KOPT-K1 (cell line): ENCODE results near the gene SUV39H2.
"Not testable (repeated sequence)": the region's sequence is repeated elsewhere in the genome, so short reads cannot be mapped to it uniquely, and the experiment has no call there.

Experiments used
- H3K27ac ChIP-seq: fragments of 200-600 bp; sonication (generic); 2 replicates; pipeline ENCODE4 v1.5.1; 2016; ENCODE audit warnings: antibody characterized with exemption, mild to moderate bottlenecking, low read depth, low read length; ENCODE audit not compliant: poor library complexity, severe bottlenecking
- H3K36me3 ChIP-seq: fragments of 200-600 bp; sonication (generic); 2 replicates; pipeline ENCODE4 v1.5.1; 2017; ENCODE audit warnings: antibody characterized with exemption, mild to moderate bottlenecking, low read length, moderate library complexity; ENCODE audit not compliant: insufficient read depth
- H3K9me3 ChIP-seq: fragments of 200-600 bp; sonication (generic); 2 replicates; pipeline ENCODE4 v1.5.1; 2017; ENCODE audit warnings: antibody characterized with exemption, low read length, mild to moderate bottlenecking; ENCODE audit not compliant: insufficient read depth, poor library complexity, severe bottlenecking

SUV39H2 gene

DNA sequence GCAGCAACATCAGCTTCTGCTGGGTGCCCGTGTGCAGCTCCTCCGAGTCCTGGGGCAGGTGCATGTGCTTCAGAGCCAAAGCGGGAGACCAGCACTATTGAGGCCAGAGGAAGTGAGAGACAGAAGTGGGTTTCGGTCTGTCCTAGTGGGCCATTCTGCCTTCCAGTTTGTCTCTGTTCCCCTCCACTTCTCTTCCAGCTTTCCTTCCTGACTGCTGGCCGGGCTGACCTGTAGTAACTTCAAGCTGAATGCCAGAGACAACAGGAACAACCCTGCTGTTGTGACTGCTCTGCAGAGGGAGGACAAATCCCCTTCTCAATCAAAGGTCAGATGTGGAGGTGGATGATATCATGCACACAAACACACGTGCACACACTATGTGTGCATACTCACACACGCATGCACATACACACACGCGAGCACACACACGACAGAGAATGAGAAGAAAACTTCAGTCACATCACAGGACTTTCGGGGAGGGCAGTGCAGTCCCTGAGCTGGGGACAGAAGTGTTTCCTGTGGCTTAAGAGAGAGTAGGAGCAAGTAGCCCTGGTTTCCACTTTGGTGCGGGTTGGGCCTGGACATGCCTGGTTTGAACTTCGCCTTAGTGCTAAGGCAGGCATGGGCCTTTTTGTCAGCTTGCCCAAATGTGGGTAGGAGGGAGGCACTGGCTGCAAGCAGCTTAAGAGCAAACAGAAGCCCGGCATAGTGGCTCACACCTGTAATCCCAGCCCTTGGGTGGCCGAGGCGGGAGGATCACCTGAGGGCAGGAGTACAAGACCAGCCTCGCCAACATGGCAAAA is 63.7 kb downstream of the SUV39H2 start:
- not testable (repeated sequence) for H3K27ac ChIP-seq, H3K9me3 ChIP-seq

DNA sequence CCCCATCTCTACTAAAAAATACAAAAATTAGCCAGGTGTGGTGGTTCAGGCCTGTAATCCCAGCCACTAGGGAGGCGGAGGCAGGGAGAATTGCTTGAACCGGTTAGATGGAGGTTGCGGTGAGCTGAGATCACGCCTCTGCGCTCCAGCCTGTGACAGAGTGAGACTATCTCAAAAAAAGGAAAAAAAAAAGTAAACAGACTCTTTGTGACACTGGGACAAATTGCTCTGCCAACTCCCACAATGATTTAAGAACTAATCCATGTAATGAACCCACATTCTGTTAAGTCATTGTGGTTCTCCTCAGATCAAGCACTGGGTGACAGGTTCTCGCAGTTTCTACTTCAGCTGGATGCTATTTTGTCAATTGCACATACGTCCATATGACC is 64.3 kb downstream of the SUV39H2 start:
- H3K36me3 ChIP-seq, result peaks cover 88% of the 10 kb centered on the region
- H3K27ac ChIP-seq, H3K9me3 ChIP-seq: not testable (repeated sequence)

More for the DNA sequence above, 63.7 kb downstream of the SUV39H2 start:
- H3K36me3 ChIP-seq, result peaks cover 85% of the 10 kb centered on the region

DNA sequence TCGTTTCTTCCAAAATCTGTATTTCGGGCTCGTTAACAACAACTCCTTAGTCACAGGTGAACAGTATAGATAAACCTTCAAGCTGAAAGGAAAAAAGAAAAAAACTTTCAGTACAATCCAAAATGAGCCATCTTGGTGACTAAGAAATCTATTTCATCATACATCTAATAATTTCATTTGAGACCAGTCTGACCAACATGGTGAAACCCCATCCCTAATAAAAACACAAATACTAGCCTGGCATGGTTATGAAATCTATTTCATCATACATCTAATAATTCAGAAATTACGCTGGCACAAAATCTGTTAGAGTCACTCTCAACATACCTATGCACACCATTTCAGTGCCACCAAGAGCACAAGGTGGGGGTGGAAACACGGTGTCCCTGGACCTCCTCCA is 66.4 kb downstream of the SUV39H2 start:
- Histone ChIP-seq H3K27ac (no peak overlapping the region), H3K36me3 (peaks cover 86% of the 10 kb centered on the region), H3K9me3 (no peaks in the 10 kb centered on the region)

DNA sequence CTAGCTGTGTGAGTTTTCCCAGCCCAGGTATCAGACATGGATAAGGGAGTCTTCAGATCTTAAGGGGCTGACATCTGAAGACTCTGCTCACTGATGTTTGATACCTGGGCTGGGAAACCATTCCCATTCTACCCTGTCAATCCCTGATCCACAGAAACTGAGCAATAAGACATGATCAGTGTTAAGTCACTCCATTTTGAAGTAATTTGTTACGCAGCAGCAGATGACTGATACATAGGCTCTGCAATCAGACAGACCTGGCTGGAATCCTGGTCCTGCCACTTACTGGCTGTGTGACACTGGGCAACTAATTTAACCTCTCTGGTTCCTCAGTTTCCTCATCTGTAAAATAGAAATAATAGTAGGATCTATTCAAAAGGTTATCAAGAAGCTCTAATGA is 68.6 kb downstream of the SUV39H2 start:
- no peaks in the 10 kb centered on the region for H3K9me3 ChIP-seq
- no peak overlapping the region for H3K27ac ChIP-seq
- peaks cover 75% of the 10 kb centered on the region for H3K36me3 ChIP-seq

GRCh38 chr10:14949291-14949690 is 70.6 kb downstream of the SUV39H2 start:
- H3K36me3 ChIP-seq, result peaks cover 55% of the 10 kb centered on the region
- H3K27ac ChIP-seq, result no peak overlapping the region
- no peaks in the 10 kb centered on the region for H3K9me3 ChIP-seq

GRCh38 chr10:14952851-14953423 is 74.3 kb downstream of the SUV39H2 start:
- no peaks in the 10 kb centered on the region for H3K9me3 ChIP-seq
- peak overlapping the region; percentile 89 for H3K27ac ChIP-seq
- H3K36me3 ChIP-seq, result peaks cover 19% of the 10 kb centered on the region

GRCh38 chr10:14953424-14954000 is 74.8 kb downstream of the SUV39H2 start:
- Histone ChIP-seq H3K36me3 (peaks cover 13% of the 10 kb centered on the region), H3K27ac (peak overlapping the region; percentile 89), H3K9me3 (no peaks in the 10 kb centered on the region)
